PC-3 (cell line): ENCODE measurements around the gene MARF1.
"Not testable (repeated sequence)": the region's sequence is repeated elsewhere in the genome, so short reads cannot be mapped to it uniquely, and the experiment has no call there.

Source experiments
- CTCF ChIP-seq: fragments of 300-600 bp; sonication (generic); conservative IDR thresholded peaks from 2 replicates; pipeline ENCODE4 v1.5.1; 2017; ENCODE audit warnings: antibody characterized with exemption, low read depth, mild to moderate bottlenecking, low read length
- EZH2 ChIP-seq: fragments of 300-600 bp; sonication (generic); IDR thresholded peaks from one replicate; pipeline ENCODE4 v1.6.1; 2017; ENCODE audit warnings: antibody characterized with exemption, mild to moderate bottlenecking, low read length; ENCODE audit not compliant: unreplicated experiment

- TF ChIP-seq CTCF, EZH2: not testable (repeated sequence)
Measured at GRCh38 chr16:15573896-15574613, 68.9 kb downstream of the MARF1 start.
